Measurements from ENCODE around the gene ZNF837.

DNA sequence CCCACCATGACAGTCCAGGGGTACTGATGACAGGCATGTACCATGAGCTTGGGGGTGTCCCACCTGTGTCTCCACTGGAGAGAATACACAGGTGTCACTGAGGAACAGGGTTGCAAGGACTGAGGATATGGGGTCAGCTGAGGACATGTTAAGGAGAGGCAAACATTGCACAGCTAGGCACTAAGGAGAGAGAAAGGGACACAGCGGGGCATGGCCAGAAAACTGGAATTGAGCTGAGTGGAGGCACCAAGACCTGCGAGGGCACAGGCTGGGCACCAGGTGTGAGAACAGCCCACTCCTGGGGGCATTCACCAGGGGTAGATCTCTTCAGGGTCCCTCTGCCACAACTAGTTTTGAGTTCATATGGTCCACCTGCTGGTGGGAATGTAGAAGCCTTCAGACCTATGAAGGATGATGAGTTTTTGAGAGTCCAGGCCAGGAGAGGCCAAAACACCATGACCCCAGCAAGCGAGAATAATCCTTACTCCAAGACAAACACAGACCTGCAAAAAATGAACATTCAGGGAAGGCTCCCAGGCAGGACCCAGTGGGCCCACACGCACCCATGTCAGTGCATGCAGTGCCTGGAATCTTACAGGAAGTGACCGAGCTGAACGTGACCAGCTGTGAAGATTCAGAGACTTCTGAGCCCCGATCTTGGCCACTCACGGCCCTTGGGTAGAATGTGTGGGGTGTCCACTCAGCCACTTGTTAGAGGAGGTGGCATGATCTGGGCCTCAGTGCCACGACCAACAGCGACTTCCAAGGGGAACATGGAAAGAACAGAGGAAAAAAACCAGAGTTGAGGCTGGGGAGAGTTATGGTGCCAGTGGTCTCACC is 26.2 kb upstream of the ZNF837 start:
- TF ChIP-seq, protein P1, sequence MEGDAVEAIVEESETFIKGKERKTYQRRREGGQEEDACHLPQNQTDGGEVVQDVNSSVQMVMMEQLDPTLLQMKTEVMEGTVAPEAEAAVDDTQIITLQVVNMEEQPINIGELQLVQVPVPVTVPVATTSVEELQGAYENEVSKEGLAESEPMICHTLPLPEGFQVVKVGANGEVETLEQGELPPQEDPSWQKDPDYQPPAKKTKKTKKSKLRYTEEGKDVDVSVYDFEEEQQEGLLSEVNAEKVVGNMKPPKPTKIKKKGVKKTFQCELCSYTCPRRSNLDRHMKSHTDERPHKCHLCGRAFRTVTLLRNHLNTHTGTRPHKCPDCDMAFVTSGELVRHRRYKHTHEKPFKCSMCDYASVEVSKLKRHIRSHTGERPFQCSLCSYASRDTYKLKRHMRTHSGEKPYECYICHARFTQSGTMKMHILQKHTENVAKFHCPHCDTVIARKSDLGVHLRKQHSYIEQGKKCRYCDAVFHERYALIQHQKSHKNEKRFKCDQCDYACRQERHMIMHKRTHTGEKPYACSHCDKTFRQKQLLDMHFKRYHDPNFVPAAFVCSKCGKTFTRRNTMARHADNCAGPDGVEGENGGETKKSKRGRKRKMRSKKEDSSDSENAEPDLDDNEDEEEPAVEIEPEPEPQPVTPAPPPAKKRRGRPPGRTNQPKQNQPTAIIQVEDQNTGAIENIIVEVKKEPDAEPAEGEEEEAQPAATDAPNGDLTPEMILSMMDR (IDR thresholded peaks at IDR 0.05; ENCODE audit: low read depth, low read length, poor library complexity, severe bottlenecking), result peak; percentile 40
- TF ChIP-seq EZH2phosphoT487 (IDR thresholded peaks at IDR 0.05; ENCODE audit: borderline replicate concordance, low read length), result no peak
